DOHH2 (cell line): ENCODE results near the gene EPHA4.

Experiments used
- CTCF ChIP-seq: fragments of 200-600 bp; sonication (generic); IDR thresholded peaks from one replicate; pipeline ENCODE4 v1.5.1; 2014; ENCODE audit warnings: antibody characterized with exemption, mild to moderate bottlenecking, low read depth, low read length; ENCODE audit not compliant: poor library complexity, severe bottlenecking
- EZH2phosphoT487 ChIP-seq: fragments of 200-600 bp; sonication (generic); IDR thresholded peaks from 2 replicates; pipeline ENCODE4 v1.6.1; 2017; ENCODE audit warnings: borderline replicate concordance, mild to moderate bottlenecking, antibody characterized with exemption, low read length, moderate library complexity, mixed read lengths

- TF ChIP-seq CTCF: no peak
- no peak for TF ChIP-seq EZH2phosphoT487
These were observed 86.0 kb downstream of the EPHA4 start for GRCh38 chr2:221486106-221486505.
